Measurements from ENCODE around the gene KBTBD7. TPM values are rescaled to one million over a fixed set of nuclear protein-coding genes. Genes with fewer than 3 reads are reported as not detected.

KBTBD7 gene
- total RNA-seq, 1 experiment from 2014 or later: 10.2 TPM

- POLR2A ChIA-PET (ENCODE audit: low non-redundant PET): no interaction called here
- Histone ChIP-seq H3K27me3 (replicated peaks; ENCODE audit: insufficient read depth, low read depth, low read length, poor library complexity) (no peaks in the 10 kb centered on the region), H3K9me3 (ENCODE audit: low read depth, low read length, poor library complexity, severe bottlenecking) (no peaks in the 10 kb centered on the region), H3K4me3 (ENCODE audit: low read depth, low read length, poor library complexity, severe bottlenecking) (no peak overlapping the region), H3K27ac (ENCODE audit: low read depth, low read length, poor library complexity, severe bottlenecking) (no peak overlapping the region), H3K4me1 (ENCODE audit: insufficient read depth, low read length, poor library complexity, severe bottlenecking) (no peaks in the 10 kb centered on the region), H3K36me3 (ENCODE audit: insufficient read depth, low read length, poor library complexity, severe bottlenecking) (no peaks in the 10 kb centered on the region)
- intact Hi-C loops (cut with micrococcal nuclease; ENCODE audit: unreplicated experiment): no loop called here
- CTCF ChIA-PET: no interaction called here
- no TSS peak for BruUV-seq (replicated peaks)
- no peak for DNase-seq (ENCODE audit: low spot score)
- TF ChIP-seq EZH2 (IDR thresholded peaks at IDR 0.05; ENCODE audit: borderline replicate concordance, low read depth, low read length, poor library complexity, severe bottlenecking) (no peak), CTCF (conservative IDR thresholded peaks at IDR 0.05; ENCODE audit: low read depth, low read length) (no peak)
These were observed 9.4 kb upstream of the KBTBD7 start for GRCh38 chr13:41203810-41204209.

GRCh38 chr13:41200126-41200525 lies 5.8 kb upstream of the KBTBD7 start:
- Histone ChIP-seq H3K4me3 (ENCODE audit: low read depth, low read length, poor library complexity, severe bottlenecking) (no peak overlapping the region), H3K27ac (ENCODE audit: low read depth, low read length, poor library complexity, severe bottlenecking) (no peak overlapping the region), H3K36me3 (ENCODE audit: insufficient read depth, low read length, poor library complexity, severe bottlenecking) (no peaks in the 10 kb centered on the region), H3K4me1 (ENCODE audit: insufficient read depth, low read length, poor library complexity, severe bottlenecking) (no peaks in the 10 kb centered on the region), H3K27me3 (replicated peaks; ENCODE audit: insufficient read depth, low read depth, low read length, poor library complexity) (no peaks in the 10 kb centered on the region), H3K9me3 (ENCODE audit: low read depth, low read length, poor library complexity, severe bottlenecking) (no peaks in the 10 kb centered on the region)
- POLR2A ChIA-PET (ENCODE audit: low non-redundant PET): no interaction called here
- no TSS peak for BruUV-seq (replicated peaks)
- intact Hi-C loops (cut with micrococcal nuclease; ENCODE audit: unreplicated experiment): no loop called here
- TF ChIP-seq EZH2 (IDR thresholded peaks at IDR 0.05; ENCODE audit: borderline replicate concordance, low read depth, low read length, poor library complexity, severe bottlenecking) (no peak), CTCF (conservative IDR thresholded peaks at IDR 0.05; ENCODE audit: low read depth, low read length) (no peak)
- DNase-seq (ENCODE audit: low spot score): no peak
- CTCF ChIA-PET: no interaction called here

DNA sequence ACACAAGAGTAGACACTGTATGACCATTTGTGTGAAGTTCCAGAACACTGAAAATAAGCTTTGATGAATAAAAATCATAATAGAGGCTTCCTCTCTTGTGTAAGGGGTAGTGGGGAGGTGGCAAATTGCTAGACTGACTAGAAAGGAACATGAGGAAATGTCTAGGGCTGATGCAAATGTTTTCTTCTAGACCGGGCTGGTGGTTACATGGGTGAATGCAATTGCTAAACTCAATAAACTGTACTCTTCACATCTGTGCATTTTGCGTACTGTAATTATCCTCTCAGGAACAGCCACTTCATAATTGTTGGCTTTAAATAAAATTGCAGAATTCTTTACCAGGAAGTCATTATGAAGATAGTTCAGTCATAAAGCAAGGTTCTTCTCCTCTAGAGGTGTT lies 5.2 kb upstream of the KBTBD7 start:
- no TSS peak for BruUV-seq (replicated peaks)
- Histone ChIP-seq H3K36me3 (ENCODE audit: insufficient read depth, low read length, poor library complexity, severe bottlenecking) (no peaks in the 10 kb centered on the region), H3K9me3 (ENCODE audit: low read depth, low read length, poor library complexity, severe bottlenecking) (no peaks in the 10 kb centered on the region), H3K4me3 (ENCODE audit: low read depth, low read length, poor library complexity, severe bottlenecking) (no peak overlapping the region), H3K27ac (ENCODE audit: low read depth, low read length, poor library complexity, severe bottlenecking) (no peak overlapping the region), H3K4me1 (ENCODE audit: insufficient read depth, low read length, poor library complexity, severe bottlenecking) (no peaks in the 10 kb centered on the region), H3K27me3 (replicated peaks; ENCODE audit: insufficient read depth, low read depth, low read length, poor library complexity) (no peaks in the 10 kb centered on the region)
- ChIA-PET CTCF (no interaction called here), POLR2A (ENCODE audit: low non-redundant PET) (no interaction called here)
- TF ChIP-seq CTCF (conservative IDR thresholded peaks at IDR 0.05; ENCODE audit: low read depth, low read length) (no peak), EZH2 (IDR thresholded peaks at IDR 0.05; ENCODE audit: borderline replicate concordance, low read depth, low read length, poor library complexity, severe bottlenecking) (no peak)
- no peak for DNase-seq (ENCODE audit: low spot score)
- intact Hi-C loops (cut with micrococcal nuclease; ENCODE audit: unreplicated experiment): no loop called here

Data from A673 (cell line).